ENCODE measurements around the gene GPBAR1.

- TF ChIP-seq STAT6 (CRISPR knock-in tag; conservative IDR thresholded peaks at IDR 0.05; ENCODE audit: low read depth) (no peak), MYBL2 (CRISPR knock-in tag; IDR thresholded peaks at IDR 0.05) (no peak)
- TF ChIP-seq, protein P1, sequence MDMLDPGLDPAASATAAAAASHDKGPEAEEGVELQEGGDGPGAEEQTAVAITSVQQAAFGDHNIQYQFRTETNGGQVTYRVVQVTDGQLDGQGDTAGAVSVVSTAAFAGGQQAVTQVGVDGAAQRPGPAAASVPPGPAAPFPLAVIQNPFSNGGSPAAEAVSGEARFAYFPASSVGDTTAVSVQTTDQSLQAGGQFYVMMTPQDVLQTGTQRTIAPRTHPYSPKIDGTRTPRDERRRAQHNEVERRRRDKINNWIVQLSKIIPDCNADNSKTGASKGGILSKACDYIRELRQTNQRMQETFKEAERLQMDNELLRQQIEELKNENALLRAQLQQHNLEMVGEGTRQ (CRISPR knock-in tag; IDR thresholded peaks at IDR 0.05), result no peak
- TF ChIP-seq, protein P2, sequence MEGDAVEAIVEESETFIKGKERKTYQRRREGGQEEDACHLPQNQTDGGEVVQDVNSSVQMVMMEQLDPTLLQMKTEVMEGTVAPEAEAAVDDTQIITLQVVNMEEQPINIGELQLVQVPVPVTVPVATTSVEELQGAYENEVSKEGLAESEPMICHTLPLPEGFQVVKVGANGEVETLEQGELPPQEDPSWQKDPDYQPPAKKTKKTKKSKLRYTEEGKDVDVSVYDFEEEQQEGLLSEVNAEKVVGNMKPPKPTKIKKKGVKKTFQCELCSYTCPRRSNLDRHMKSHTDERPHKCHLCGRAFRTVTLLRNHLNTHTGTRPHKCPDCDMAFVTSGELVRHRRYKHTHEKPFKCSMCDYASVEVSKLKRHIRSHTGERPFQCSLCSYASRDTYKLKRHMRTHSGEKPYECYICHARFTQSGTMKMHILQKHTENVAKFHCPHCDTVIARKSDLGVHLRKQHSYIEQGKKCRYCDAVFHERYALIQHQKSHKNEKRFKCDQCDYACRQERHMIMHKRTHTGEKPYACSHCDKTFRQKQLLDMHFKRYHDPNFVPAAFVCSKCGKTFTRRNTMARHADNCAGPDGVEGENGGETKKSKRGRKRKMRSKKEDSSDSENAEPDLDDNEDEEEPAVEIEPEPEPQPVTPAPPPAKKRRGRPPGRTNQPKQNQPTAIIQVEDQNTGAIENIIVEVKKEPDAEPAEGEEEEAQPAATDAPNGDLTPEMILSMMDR (IDR thresholded peaks at IDR 0.05), result no peak
Measured at GRCh38 chr2:218270721-218271486, 10.1 kb downstream of the GPBAR1 start.
